GM12892 (cell line): Measurements from ENCODE around the gene LARGE1.

Experiments
- POLR2AphosphoS5 ChIP-seq: IDR thresholded peaks from 2 replicates; pipeline ENCODE4 v1.6.1; 2011; ENCODE audit warnings: low read depth, low read length, control low read depth
- TAF1 ChIP-seq: IDR thresholded peaks from 2 replicates; pipeline ENCODE4 v1.6.1; 2011; ENCODE audit warnings: low read depth, mild to moderate bottlenecking, control low read depth, low read length, borderline replicate concordance

DNA sequence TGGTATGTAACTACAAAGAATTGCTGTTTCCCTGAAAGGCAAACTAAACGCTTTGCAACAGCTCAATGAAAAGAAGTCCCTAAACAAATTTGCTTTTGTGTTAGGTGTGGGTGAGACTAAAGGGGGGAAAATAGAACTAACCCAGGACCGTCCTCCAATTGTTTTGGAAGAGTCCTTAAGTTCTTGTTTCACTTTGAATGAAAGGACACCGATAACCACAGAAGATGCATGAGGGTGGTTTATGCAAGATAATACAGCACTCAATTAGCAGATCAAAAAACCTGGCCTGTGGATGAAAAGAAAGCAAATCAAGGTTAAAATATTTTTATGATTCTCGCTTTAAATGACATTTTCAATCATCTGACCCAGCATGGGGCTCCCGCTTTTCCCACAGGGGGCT, 557.6 kb downstream of the LARGE1 start:
- TF ChIP-seq TAF1 (no peak), POLR2AphosphoS5 (no peak)
